ENCODE data around the gene POU2F3. TPM values are rescaled to one million over a fixed set of nuclear protein-coding genes. Genes with fewer than 3 reads are reported as not detected.

POU2F3 gene
- total and polyA plus RNA-seq, 2 of the 13 experiments (the other 11 are each of a cell fraction or from before 2014, with no cell fraction given) = not detected

- TF ChIP-seq ZSCAN5A (CRISPR knock-in tag; IDR thresholded peaks at IDR 0.05; ENCODE audit: borderline replicate concordance) (0 out of 2 replicates have a peak, but pooled peaks have one; percentile 10), ZEB1 (IDR thresholded peaks at IDR 0.05; ENCODE audit: insufficient replicate concordance, low read depth) (no peak), ZNF737 (CRISPR knock-in tag; IDR thresholded peaks at IDR 0.05; ENCODE audit: borderline replicate concordance) (no peak), NCOA1 (CRISPR knock-in tag; IDR thresholded peaks at IDR 0.05) (no peak)
Observed at GRCh38 chr11:120199613-120200012, 40.3 kb upstream of the POU2F3 start (continued).

- Histone ChIP-seq H3K27me3 (ENCODE audit: control insufficient read depth in 1 of 2, insufficient read depth in 2 of 2, low read length in 2 of 2) (no peaks in the 10 kb centered on the region), H4K20me1 (ENCODE audit: insufficient read depth, low read length) (no peaks in the 10 kb centered on the region), H3K9me3 (ENCODE audit: low read length) (no peaks in the 10 kb centered on the region), H2AFZ (ENCODE audit: low read length) (no peak overlapping the region), H3K27ac (ENCODE audit: extremely low read length, insufficient read depth, low read length) (no peak overlapping the region), H3K9ac (ENCODE audit: insufficient read depth, low read depth, low read length) (no peak overlapping the region), H3K79me2 (ENCODE audit: insufficient read depth, low read length) (no peaks in the 10 kb centered on the region), H3K4me1 (ENCODE audit: insufficient read depth, low read length) (peaks cover 84% of the 10 kb centered on the region), H3K4me2 (ENCODE audit: low read depth, low read length) (no peak overlapping the region), H3K4me3 (replicated peaks in 1 of 3; ENCODE audit: insufficient read depth in 1 of 3, low read depth in 2 of 3, low read length in 3 of 3) (no peak overlapping the region), H3K36me3 (replicated peaks in 1 of 2; ENCODE audit: control insufficient read depth in 1 of 2, insufficient read depth in 2 of 2, low read length in 2 of 2) (no peaks in the 10 kb centered on the region)
- FAIRE-seq (no peak), ATAC-seq (no peak), DNase-seq (ENCODE audit: low spot score) (peak; percentile 39)
- intact Hi-C loops (cut with micrococcal nuclease; ENCODE audit: unreplicated experiment) (no loop called here), in situ Hi-C loops (cut with HindIII; ENCODE audit: extremely low pct_ligation_motif_present, low pct_unique_long_range_greater_than_20kb) (no loop called here)
- ChIA-PET POLR2A (no interaction called here), CTCF (ENCODE audit: low intra/inter-chr PET ratio, low total read pairs) (no interaction called here)
- WGBS (ENCODE audit: low lambda C conversion rate) = 70% methylated on average over 1 of the region's 1 CpG
- BruUV-seq (replicated peaks) = no TSS peak
- TF ChIP-seq ZNF574 (CRISPR knock-in tag; IDR thresholded peaks at IDR 0.05) (no peak), MTF2 (CRISPR knock-in tag; IDR thresholded peaks at IDR 0.05; ENCODE audit: borderline replicate concordance) (no peak), ISL2 (CRISPR knock-in tag; IDR thresholded peaks at IDR 0.05) (no peak), TFE3 (CRISPR knock-in tag; IDR thresholded peaks at IDR 0.05) (no peak), NFYB (CRISPR knock-in tag; IDR thresholded peaks at IDR 0.05) (no peak), ZNF615 (CRISPR knock-in tag; IDR thresholded peaks at IDR 0.05; ENCODE audit: borderline replicate concordance) (0 out of 2 replicates have a peak, but pooled peaks have one; percentile 68), MLX (CRISPR knock-in tag; IDR thresholded peaks at IDR 0.05) (no peak), TBX3 (IDR thresholded peaks at IDR 0.05; ENCODE audit: borderline replicate concordance) (no peak), RFX5 (IDR thresholded peaks at IDR 0.05; ENCODE audit: low read depth, low read length) (no peak), POLR2AphosphoS5 (IDR thresholded peaks at IDR 0.05; ENCODE audit: low read depth, low read length) (no peak), EHMT2 (IDR thresholded peaks at IDR 0.05; ENCODE audit: borderline replicate concordance, low read depth, low read length) (no peak), ZNF549 (CRISPR knock-in tag; IDR thresholded peaks at IDR 0.05) (no peak), SOX13 (IDR thresholded peaks at IDR 0.05) (no peak), SOX13 (CRISPR knock-in tag; conservative IDR thresholded peaks at IDR 0.05 in 1 of 2, IDR thresholded peaks at IDR 0.05 in 1 of 2) (peak in 1 of 2 experiments; percentile 36; a peak in 1 of 4 replicates)
Observed at GRCh38 chr11:120200677-120201076, 39.3 kb upstream of the POU2F3 start.
